ENCODE data around the gene DNM2.
"Not testable (repeated sequence)": the region's sequence is repeated elsewhere in the genome, so short reads cannot be mapped to it uniquely, and the experiment has no call there.

Gene DNM2

GRCh38 chr19:10717356-10718204, at the start of gene DNM2:
Gene DNM2 (plus strand): TSS chr19:10718079. CDS start chr19:10718243, 164 bp downstream.
- in situ Hi-C loops (cut with HindIII; ENCODE audit: low sequenced_read_pairs): no loop called here

GRCh38 chr19:10669246-10669645, 48.6 kb upstream of the DNM2 start:
- in situ Hi-C loops (cut with HindIII; ENCODE audit: low sequenced_read_pairs): no loop called here

DNA sequence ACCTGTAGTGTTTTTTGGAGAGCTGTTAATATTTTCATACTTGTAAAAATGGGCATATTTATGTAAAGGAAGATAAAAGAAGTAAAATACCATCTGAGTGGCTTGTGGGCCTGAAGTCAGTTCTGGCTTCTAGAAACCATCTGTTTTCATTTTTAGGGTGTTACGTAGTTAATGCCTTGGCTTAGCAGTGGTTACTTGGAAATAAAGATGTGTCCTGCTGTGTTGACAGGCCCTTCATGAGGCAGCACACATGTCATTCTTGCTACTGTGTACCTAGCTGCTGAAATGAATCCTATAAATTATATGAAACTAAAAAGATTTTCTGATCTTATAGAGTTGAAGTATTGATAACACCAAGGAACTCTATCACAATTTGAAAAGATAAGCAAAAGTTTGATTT, 47.7 kb upstream of the DNM2 start:
- in situ Hi-C loops (cut with HindIII; ENCODE audit: low sequenced_read_pairs): no loop called here

DNA sequence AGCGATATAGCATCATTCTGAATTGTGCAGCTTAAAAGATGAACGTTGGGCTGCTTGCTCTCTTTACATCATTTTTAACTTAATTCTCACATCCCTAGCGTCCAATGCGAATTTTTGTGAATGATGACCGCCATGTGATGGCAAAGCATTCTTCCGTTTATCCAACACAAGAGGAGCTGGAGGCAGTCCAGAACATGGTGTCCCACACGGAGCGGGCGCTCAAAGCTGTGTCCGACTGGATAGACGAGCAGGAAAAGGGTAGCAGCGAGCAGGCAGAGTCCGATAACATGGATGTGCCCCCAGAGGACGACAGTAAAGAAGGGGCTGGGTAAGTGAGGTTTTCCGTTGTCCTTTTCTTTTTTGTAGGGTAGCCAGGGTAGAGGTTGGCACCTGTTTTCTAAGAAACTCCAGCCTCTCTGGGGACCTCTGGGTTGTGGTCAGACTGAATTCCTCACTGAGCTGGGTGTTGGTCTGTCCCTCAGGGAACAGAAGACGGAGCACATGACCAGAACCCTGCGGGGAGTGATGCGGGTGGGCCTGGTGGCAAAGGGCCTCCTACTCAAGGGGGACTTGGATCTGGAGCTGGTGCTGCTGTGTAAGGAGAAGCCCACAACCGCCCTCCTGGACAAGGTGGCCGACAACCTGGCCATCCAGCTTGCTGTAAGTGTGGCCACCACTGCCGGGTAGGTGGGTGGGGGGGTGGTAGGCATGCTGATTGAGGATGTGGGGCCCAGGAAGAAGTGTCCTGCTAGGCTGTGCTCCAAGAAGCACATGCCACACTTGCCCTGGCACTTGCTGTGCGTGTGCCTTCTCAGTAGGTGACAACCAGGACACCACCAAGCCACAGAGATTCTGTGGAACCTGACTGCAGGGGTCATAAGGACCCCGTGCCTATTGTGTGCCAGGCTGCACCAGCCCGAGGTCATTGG, 46.7 kb upstream of the DNM2 start:
- in situ Hi-C loops (cut with HindIII; ENCODE audit: low sequenced_read_pairs): no loop called here

GRCh38 chr19:10671922-10672321, 46.0 kb upstream of the DNM2 start:
- in situ Hi-C loops (cut with HindIII; ENCODE audit: low sequenced_read_pairs): not testable (repeated sequence)

DNA sequence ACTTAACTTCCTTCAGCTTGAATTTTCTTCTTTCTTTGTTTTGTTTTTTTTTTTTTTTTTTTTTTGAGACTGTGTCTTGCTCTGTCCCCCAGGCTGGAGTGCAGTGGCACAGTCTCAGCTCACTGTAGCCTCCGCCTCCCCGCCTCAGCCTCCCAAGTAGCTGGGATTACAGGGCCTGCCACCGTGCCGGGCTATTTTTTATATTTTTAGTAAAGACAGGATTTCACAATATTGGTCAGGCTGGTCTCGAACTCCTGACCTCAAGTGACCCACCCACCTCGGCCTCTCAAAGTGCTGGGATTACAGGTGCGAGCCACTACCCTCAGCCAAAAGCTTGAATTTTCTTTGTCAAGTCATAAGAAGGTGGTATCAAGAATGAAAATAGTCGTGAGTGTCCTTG, 42.7 kb upstream of the DNM2 start:
- in situ Hi-C loops (cut with HindIII; ENCODE audit: low sequenced_read_pairs): not testable (repeated sequence)

- in situ Hi-C loops (cut with HindIII; ENCODE audit: low sequenced_read_pairs): no loop called here
Observed at GRCh38 chr19:10677751-10678150, 40.1 kb upstream of the DNM2 start.

GRCh38 chr19:10678813-10679212, 39.1 kb upstream of the DNM2 start:
- in situ Hi-C loops (cut with HindIII; ENCODE audit: low sequenced_read_pairs): no loop called here

GRCh38 chr19:10679743-10680142, 38.1 kb upstream of the DNM2 start:
- in situ Hi-C loops (cut with HindIII; ENCODE audit: low sequenced_read_pairs): no loop called here

- in situ Hi-C loops (cut with HindIII; ENCODE audit: low sequenced_read_pairs): no loop called here
Observed at GRCh38 chr19:10680545-10681135, 37.2 kb upstream of the DNM2 start.

DNA sequence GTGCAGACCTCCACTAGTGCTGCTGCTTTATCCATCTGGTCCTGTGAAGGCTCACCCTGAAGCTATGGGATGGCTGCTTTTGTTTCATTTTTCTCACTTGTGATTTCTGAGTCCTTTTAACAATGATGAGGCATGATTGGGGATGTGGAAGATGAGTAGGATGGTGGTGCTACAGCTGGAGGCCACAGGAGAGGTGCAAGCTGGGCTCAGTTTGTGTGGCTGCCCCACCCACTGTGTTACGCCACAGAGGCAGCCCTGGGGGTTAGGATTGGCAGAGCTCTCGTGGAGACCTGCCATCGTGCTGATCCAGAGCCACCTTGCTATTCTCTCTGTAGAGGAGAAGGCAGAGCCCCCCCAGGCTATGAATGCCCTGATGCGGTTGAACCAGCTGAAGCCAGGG, 36.2 kb upstream of the DNM2 start:
- in situ Hi-C loops (cut with HindIII; ENCODE audit: low sequenced_read_pairs): no loop called here

- in situ Hi-C loops (cut with HindIII; ENCODE audit: low sequenced_read_pairs): no loop called here
Observed at GRCh38 chr19:10682397-10683063, 35.3 kb upstream of the DNM2 start.

GRCh38 chr19:10683064-10683426, 34.8 kb upstream of the DNM2 start:
- in situ Hi-C loops (cut with HindIII; ENCODE audit: low sequenced_read_pairs): no loop called here

DNA sequence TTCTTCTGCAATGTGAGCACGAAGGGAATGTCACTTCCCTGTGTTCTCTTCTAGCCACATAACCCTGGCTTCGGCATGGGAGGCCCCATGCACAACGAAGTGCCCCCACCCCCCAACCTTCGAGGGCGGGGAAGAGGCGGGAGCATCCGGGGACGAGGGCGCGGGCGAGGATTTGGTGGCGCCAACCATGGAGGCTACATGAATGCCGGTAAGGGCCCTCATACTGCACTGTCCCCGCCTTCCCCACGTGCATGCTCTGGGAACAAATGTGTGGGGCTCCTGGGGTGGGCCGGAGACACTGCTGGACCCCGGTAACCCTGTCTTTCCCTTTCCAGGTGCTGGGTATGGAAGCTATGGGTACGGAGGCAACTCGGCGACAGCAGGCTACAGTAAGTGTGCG, 34.3 kb upstream of the DNM2 start:
- in situ Hi-C loops (cut with HindIII; ENCODE audit: low sequenced_read_pairs): no loop called here

DNA sequence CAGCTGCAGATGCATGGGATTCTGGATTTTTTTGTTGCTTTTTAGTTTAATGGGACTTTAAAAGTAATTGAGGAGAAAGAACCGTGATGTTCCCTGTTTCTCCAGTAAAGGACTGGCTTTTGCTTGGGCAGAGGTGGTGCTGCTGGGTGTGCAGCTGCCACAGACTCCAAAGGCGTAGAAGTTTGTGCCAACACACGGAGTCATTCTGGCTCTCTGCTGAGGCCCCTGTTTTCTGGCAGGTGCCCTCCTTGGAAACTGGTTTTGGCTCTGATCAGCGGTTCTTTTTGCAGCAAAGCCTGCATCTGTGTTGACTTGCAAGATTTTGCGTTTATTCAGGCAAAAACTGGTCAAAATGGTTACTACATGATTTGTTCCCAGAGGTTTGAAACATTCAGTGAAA, 32.7 kb upstream of the DNM2 start:
- in situ Hi-C loops (cut with HindIII; ENCODE audit: low sequenced_read_pairs): no loop called here

GRCh38 chr19:10686193-10686592, 31.7 kb upstream of the DNM2 start:
- in situ Hi-C loops (cut with HindIII; ENCODE audit: low sequenced_read_pairs): no loop called here

DNA sequence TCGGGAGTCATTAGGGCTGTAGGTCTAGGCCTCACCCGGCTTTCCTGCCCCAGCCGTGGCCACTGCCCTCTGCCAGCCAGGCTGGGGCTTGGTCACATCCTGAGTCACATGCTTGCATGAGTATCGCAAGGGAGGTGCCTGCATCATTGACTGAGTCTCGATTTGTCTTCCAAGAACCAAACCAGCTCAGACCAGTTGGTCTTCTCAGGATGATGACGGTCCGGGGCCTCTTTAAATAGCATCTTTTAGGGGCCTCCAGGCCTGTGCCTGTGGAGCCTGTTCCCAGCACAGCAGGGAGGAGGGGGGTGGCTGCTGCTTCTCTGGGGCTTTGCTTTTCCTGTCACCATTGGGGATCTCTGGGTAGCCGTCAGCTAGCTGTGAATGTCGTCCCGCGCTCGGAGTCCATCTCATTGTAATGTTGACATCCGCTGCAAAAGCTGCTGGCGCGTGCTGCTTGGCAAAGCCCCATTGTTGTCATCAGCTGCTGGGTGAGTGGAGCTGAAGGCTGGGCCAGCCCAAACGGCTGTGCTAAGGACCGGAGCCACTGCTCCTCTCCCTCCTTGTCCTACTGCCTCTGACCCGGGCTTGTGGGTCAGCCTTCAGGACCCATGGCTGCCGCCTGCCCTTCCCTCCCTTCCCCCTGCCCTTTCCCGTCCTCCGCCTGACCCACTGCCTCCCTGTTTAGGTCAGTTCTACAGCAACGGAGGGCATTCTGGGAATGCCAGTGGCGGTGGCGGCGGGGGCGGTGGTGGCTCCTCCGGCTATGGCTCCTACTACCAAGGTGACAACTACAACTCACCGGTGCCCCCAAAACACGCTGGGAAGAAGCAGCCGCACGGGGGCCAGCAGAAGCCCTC, 31.0 kb upstream of the DNM2 start:
- in situ Hi-C loops (cut with HindIII; ENCODE audit: low sequenced_read_pairs): no loop called here

- in situ Hi-C loops (cut with HindIII; ENCODE audit: low sequenced_read_pairs): no loop called here
Observed at GRCh38 chr19:10687518-10688288, 30.2 kb upstream of the DNM2 start.

DNA sequence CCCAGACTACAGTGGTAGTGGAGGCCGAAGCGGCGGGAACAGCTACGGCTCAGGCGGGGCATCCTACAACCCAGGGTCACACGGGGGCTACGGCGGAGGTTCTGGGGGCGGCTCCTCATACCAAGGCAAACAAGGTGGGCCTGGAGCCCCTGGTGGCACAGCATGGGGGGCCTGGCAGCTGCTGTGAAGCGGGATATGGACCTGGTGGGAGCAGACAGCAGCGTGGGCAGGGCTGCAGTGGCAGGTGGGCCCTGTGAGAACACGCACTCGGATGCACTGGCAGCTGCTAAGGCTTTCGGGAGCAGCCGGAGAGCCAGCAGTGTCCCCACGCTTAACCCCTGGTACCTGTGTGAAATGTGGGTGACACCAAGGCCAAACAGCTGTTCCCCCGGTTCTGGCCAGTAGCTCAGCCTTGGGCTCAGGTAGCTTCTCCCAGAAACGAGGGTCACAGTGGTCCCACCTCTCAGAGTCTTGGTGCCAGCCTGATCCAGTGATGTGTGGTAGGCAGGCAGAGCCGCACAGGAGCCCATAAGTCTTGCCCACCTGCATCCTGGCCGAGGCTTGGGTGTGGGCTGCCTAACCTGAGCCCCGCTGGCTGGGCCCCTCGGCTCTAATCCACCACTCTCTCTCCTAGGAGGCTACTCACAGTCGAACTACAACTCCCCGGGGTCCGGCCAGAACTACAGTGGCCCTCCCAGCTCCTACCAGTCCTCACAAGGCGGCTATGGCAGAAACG, 29.2 kb upstream of the DNM2 start:
- in situ Hi-C loops (cut with HindIII; ENCODE audit: low sequenced_read_pairs): no loop called here
